OCI-LY3 (cell line): ENCODE data around the gene ABCG1.

Experiments used
- H2AFZ ChIP-seq: fragments of 200-600, 300-600 bp; shearing (Covaris generic); 2 replicates; pipeline ENCODE4 v1.6.0; 2014; ENCODE audit warnings: antibody characterized with exemption, low read depth, low read length
- H3K27ac ChIP-seq: fragments of 200-600, 300-600 bp; sonication (generic); 2 replicates; pipeline ENCODE4 v1.5.1; 2014; ENCODE audit warnings: mild to moderate bottlenecking, low read length, moderate library complexity, mixed read lengths
- H3K27me3 ChIP-seq: fragments of 200-600, 300-600 bp; sonication (generic); 2 replicates; pipeline ENCODE4 v1.6.1; 2014; ENCODE audit warnings: low read depth, low read length, mixed read lengths
- H3K36me3 ChIP-seq: fragments of 200-600, 300-600 bp; sonication (generic); replicated peaks from 2 replicates; pipeline ENCODE3; 2014; ENCODE audit warnings: low read depth, low read length, mixed read lengths
- H3K4me1 ChIP-seq: fragments of 300-600, 200-600 bp; sonication (generic); 2 replicates; pipeline ENCODE4 v1.6.1; 2014; ENCODE audit warnings: low read length, mixed read lengths
- H3K4me2 ChIP-seq: fragments of 200-600, 300-600 bp; sonication (generic); 2 replicates; pipeline ENCODE4 v1.6.1; 2014; ENCODE audit warnings: low read length, mixed read lengths
- H3K4me3 ChIP-seq: fragments of 300-600, 200-600 bp; sonication (generic); 2 replicates; pipeline ENCODE4 v1.5.1; 2014; ENCODE audit warnings: antibody characterized with exemption, mild to moderate bottlenecking, low read length, moderate library complexity
- H3K79me2 ChIP-seq: fragments of 300-600, 200-600 bp; shearing (Covaris generic); 2 replicates; pipeline ENCODE4 v1.6.1; 2014; ENCODE audit warnings: mild to moderate bottlenecking, low read length, mixed read lengths
- H3K9ac ChIP-seq: fragments of 300-600, 200-600 bp; shearing (Covaris generic); 2 replicates; pipeline ENCODE4 v1.6.0; 2014; ENCODE audit warnings: mild to moderate bottlenecking, low read length, moderate library complexity
- H3K9me3 ChIP-seq: fragments of 200-600, 300-600 bp; shearing (Covaris generic); 2 replicates; pipeline ENCODE4 v1.6.1; 2014; ENCODE audit warnings: low read length, mixed read lengths; ENCODE audit not compliant: insufficient read depth
- H4K20me1 ChIP-seq: fragments of 200-600, 300-600 bp; sonication (generic); 2 replicates; pipeline ENCODE4 v1.6.1; 2016; ENCODE audit warnings: low read length, mixed read lengths; ENCODE audit not compliant: insufficient read depth
- EZH2phosphoT487 ChIP-seq: fragments of 200-600 bp; shearing (Covaris generic); IDR thresholded peaks from 2 replicates; pipeline ENCODE4 v1.6.1; 2018; ENCODE audit warnings: antibody characterized with exemption, mixed run types, low read depth
- TF ChIP-seq, protein P1 (sequence below): fragments of 200-600, 300-600 bp; sonication (generic); IDR thresholded peaks from 2 replicates; pipeline ENCODE4 v1.5.1; 2014; ENCODE audit warnings: antibody characterized with exemption, low read length, low read depth

Gene ABCG1

DNA sequence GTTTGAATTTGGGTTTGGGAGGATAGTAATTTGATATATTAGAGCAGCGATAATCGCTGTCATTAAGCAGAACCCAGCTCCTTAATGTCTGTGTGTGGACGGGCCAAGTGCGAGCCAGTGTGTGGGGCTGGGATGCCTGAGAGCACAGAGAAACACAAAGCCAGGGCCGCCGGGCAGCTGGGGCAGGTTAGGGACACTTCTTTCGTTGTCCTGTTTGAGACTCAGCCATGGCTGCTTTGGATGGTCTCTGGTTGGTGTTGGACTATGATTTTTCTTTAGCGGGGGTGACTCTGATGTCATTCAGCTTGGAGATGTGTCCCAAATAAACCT is 33.4 kb downstream of the ABCG1 start:
- Histone ChIP-seq H3K9me3 (no peaks in the 10 kb centered on the region), H3K27me3 (peaks cover 10% of the 10 kb centered on the region), H3K9ac (no peak overlapping the region), H3K4me2 (no peak overlapping the region), H3K27ac (no peak overlapping the region), H3K36me3 (no peaks in the 10 kb centered on the region), H3K4me1 (peaks cover 32% of the 10 kb centered on the region), H3K79me2 (no peaks in the 10 kb centered on the region), H4K20me1 (no peaks in the 10 kb centered on the region), H3K4me3 (no peak overlapping the region), H2AFZ (no peak overlapping the region)
- TF ChIP-seq EZH2phosphoT487 = no peak
- TF ChIP-seq, protein P1, sequence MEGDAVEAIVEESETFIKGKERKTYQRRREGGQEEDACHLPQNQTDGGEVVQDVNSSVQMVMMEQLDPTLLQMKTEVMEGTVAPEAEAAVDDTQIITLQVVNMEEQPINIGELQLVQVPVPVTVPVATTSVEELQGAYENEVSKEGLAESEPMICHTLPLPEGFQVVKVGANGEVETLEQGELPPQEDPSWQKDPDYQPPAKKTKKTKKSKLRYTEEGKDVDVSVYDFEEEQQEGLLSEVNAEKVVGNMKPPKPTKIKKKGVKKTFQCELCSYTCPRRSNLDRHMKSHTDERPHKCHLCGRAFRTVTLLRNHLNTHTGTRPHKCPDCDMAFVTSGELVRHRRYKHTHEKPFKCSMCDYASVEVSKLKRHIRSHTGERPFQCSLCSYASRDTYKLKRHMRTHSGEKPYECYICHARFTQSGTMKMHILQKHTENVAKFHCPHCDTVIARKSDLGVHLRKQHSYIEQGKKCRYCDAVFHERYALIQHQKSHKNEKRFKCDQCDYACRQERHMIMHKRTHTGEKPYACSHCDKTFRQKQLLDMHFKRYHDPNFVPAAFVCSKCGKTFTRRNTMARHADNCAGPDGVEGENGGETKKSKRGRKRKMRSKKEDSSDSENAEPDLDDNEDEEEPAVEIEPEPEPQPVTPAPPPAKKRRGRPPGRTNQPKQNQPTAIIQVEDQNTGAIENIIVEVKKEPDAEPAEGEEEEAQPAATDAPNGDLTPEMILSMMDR = no peak

DNA sequence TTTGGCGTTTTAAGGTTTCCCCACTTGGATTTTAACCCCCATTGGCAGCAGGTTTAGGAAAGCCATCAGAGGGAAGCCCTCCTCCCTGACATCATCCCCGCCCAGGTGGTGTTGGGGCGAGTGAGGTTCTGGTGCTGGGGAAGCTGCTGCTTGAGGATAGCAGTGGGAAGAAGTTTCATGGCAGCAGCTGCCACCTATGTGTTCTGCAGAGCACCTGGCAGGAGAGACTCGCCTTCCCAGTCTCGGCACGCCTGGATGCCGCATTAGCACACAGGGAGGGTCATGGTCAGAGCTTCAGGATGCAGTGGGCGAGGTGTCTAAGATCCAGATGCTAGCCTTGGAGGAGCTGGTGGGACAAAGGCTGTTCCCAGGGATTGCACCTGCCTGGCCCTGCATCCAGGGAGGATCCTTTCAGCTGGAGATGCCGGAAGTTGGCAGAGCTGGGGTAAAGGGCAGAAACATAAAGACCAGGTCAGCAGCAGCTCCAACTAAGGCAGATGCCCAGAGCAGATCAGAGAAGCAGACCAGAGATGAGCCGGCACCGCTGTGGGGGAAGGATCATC is 33.9 kb downstream of the ABCG1 start:
- H3K27me3 ChIP-seq = peaks cover 6% of the 10 kb centered on the region; the same call in 1 of the 2 replicates
- TF ChIP-seq, protein P1 = no peak
- TF ChIP-seq EZH2phosphoT487 = no peak
- H3K9me3 ChIP-seq = no peaks in the 10 kb centered on the region
- H3K9ac ChIP-seq = no peak overlapping the region
- H2AFZ ChIP-seq = no peak overlapping the region
- no peaks in the 10 kb centered on the region for H4K20me1 ChIP-seq
- H3K4me2 ChIP-seq = no peak overlapping the region
- no peak overlapping the region for H3K27ac ChIP-seq
- H3K36me3 ChIP-seq = no peaks in the 10 kb centered on the region
- H3K4me3 ChIP-seq = no peak overlapping the region
- peaks cover 32% of the 10 kb centered on the region for H3K4me1 ChIP-seq
- no peaks in the 10 kb centered on the region for H3K79me2 ChIP-seq

DNA sequence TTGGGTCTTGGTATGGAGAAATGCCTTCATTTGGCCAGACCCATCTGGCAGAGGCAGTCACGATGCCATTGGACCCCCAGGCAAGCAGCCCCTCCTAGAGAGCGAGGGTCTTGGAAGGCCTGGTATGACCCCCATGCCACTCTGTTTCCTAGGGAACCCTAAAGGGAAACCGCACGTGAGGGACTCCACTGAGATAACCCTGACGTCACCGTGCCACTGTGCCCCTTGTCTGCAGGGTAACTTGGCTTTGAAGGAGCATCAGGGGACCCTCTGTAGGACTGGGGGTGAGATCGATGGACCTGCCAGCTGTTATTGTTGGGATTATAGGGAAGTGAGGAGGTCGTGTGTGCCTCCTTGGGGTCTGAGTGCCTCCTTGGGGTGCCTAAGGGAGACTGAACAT is 34.5 kb downstream of the ABCG1 start:
- Histone ChIP-seq H4K20me1 (no peaks in the 10 kb centered on the region), H3K36me3 (no peaks in the 10 kb centered on the region), H3K27me3 (peaks cover 6% of the 10 kb centered on the region; the same call in 1 of the 2 replicates), H3K27ac (no peak overlapping the region), H3K4me2 (no peak overlapping the region), H2AFZ (no peak overlapping the region), H3K4me3 (no peak overlapping the region), H3K9me3 (no peaks in the 10 kb centered on the region), H3K4me1 (peaks cover 33% of the 10 kb centered on the region), H3K9ac (no peak overlapping the region), H3K79me2 (no peaks in the 10 kb centered on the region)
- TF ChIP-seq EZH2phosphoT487 = no peak
- TF ChIP-seq, protein P1 = no peak

DNA sequence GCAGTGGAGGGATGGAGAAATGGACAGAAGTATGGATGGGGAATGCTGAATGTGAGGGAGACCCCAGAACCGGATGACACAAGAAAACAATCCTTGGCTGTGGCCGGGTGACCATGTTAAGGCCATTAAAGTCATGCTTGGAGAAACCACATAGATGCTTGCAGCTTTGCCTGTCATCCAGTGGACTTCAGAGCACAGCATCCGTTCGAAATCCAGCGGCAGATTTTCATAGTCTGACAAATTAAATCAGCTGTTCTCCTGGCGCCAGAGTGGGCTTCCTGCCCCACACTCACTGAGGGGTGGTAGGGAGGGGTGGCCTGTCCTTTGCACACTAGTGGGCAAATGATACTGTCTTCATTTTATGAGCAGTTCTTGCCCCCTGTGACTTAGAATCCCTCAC is 35.1 kb downstream of the ABCG1 start:
- Histone ChIP-seq H3K27me3 (peaks cover 6% of the 10 kb centered on the region; the same call in 1 of the 2 replicates), H2AFZ (no peak overlapping the region), H3K27ac (no peak overlapping the region), H3K9ac (no peak overlapping the region), H3K4me2 (no peak overlapping the region), H4K20me1 (no peaks in the 10 kb centered on the region), H3K36me3 (no peaks in the 10 kb centered on the region), H3K9me3 (no peaks in the 10 kb centered on the region), H3K4me1 (peaks cover 30% of the 10 kb centered on the region), H3K79me2 (no peaks in the 10 kb centered on the region), H3K4me3 (no peak overlapping the region)
- TF ChIP-seq, protein P1 = no peak
- TF ChIP-seq EZH2phosphoT487 = no peak
